ENCODE measurements around the gene CA6.

Gene CA6

DNA sequence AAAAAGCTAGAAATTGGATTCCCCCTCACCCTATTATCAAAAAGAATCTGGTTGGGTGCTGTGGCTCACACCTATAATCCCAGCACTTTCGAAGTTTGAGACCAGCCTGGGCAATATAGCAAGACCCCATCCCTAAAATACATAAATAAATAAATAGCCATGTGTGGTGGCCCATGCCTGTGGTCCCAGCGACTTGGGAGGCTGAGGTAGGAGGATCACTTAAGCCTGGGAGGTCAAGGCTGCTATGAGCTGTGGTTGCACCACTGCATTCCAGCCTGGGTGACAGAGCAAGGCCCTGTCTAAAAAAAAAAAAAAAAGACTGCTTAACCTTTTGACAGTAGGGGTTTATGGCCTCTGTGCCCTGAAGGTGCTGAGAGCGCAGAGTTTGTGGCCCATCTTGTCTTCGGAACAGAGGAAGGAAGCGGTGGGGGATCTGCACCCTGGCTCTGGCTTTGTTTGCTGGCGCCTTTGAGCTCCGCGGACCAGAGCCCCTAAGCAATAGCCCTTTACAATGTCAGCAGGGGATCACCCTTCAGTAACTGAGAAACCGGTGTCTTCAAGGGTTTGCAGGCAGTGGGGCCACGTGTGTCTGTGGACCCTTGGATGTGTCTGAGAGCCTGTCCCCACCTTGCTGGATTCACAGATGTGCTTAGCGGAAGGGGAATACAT is 58.5 kb downstream of the CA6 start:
- Histone ChIP-seq H3K9ac (ENCODE audit: low read length) (no peak overlapping the region), H3K4me3 (ENCODE audit: insufficient read depth, low read length, poor library complexity, severe bottlenecking) (no peak overlapping the region), H3K27ac (ENCODE audit: low read depth, low read length) (no peak overlapping the region), H3K79me2 (ENCODE audit: insufficient read depth, low read length) (no peaks in the 10 kb centered on the region), H2AFZ (ENCODE audit: low read depth, low read length, severe bottlenecking) (no peak overlapping the region), H3K27me3 (ENCODE audit: low read length) (no peaks in the 10 kb centered on the region), H3K36me3 (ENCODE audit: low read length) (no peaks in the 10 kb centered on the region), H4K20me1 (ENCODE audit: low read depth, low read length) (no peaks in the 10 kb centered on the region), H3K9me2 (replicated peaks; ENCODE audit: insufficient read depth, low read length) (no peaks in the 10 kb centered on the region), H3F3A (ENCODE audit: insufficient read depth) (no peaks in the 10 kb centered on the region), H3K9me3 (ENCODE audit: insufficient read depth, low read length) (no peaks in the 10 kb centered on the region), H3K4me2 (ENCODE audit: low read depth, low read length, poor library complexity, severe bottlenecking) (no peak overlapping the region)
- TF ChIP-seq, protein P1, sequence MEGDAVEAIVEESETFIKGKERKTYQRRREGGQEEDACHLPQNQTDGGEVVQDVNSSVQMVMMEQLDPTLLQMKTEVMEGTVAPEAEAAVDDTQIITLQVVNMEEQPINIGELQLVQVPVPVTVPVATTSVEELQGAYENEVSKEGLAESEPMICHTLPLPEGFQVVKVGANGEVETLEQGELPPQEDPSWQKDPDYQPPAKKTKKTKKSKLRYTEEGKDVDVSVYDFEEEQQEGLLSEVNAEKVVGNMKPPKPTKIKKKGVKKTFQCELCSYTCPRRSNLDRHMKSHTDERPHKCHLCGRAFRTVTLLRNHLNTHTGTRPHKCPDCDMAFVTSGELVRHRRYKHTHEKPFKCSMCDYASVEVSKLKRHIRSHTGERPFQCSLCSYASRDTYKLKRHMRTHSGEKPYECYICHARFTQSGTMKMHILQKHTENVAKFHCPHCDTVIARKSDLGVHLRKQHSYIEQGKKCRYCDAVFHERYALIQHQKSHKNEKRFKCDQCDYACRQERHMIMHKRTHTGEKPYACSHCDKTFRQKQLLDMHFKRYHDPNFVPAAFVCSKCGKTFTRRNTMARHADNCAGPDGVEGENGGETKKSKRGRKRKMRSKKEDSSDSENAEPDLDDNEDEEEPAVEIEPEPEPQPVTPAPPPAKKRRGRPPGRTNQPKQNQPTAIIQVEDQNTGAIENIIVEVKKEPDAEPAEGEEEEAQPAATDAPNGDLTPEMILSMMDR (IDR thresholded peaks at IDR 0.05; ENCODE audit: insufficient read depth, low read length, poor library complexity, severe bottlenecking): no peak
- no peak for TF ChIP-seq EZH2phosphoT487 (conservative IDR thresholded peaks at IDR 0.05; ENCODE audit: low read length)

DNA sequence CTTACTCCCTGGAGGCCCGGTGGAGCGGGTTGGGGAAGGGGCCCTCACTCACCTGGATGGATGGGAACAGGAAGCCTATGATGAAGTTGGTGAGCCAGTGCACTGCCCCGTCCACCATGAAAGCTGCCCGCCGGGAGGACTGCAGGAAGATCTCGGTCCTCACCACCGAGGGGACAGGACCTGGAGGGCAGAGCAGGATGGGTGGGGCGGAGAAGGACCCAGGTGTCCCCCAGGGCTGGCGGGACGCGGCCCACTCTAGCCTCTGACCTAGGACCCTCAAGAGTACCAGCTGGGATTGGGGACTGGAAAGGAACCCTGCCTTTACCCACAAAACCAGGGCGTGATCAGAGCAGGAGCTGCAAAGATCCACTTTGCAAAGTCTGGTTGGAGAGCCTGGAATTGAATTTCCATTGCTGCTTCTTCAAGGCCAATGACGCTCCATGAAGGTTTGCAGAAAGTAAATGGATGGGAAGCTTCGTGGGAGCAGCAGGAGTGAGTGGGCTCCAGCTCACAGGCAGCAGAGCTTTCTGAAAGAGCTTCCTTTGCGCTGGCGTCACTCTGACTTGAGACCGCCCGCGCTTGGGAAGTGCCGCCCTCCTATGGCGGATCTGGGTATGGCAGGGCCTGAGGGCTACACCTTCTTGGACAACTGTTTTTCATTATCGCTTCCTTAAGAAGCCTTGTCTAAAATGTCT is 59.2 kb downstream of the CA6 start:
- no peaks in the 10 kb centered on the region for H3K79me2 ChIP-seq (ENCODE audit: insufficient read depth, low read length)
- no peaks in the 10 kb centered on the region for H3K36me3 ChIP-seq (ENCODE audit: low read length)
- no peaks in the 10 kb centered on the region for H4K20me1 ChIP-seq (ENCODE audit: low read depth, low read length)
- no peak overlapping the region for H3K27ac ChIP-seq (ENCODE audit: low read depth, low read length)
- no peaks in the 10 kb centered on the region for H3K9me3 ChIP-seq (ENCODE audit: insufficient read depth, low read length)
- no peaks in the 10 kb centered on the region for H3K27me3 ChIP-seq (ENCODE audit: low read length)
- H3K4me2 ChIP-seq (ENCODE audit: low read depth, low read length, poor library complexity, severe bottlenecking): no peak overlapping the region
- TF ChIP-seq EZH2phosphoT487 (conservative IDR thresholded peaks at IDR 0.05; ENCODE audit: low read length): no peak
- TF ChIP-seq, protein P1 (IDR thresholded peaks at IDR 0.05; ENCODE audit: insufficient read depth, low read length, poor library complexity, severe bottlenecking): peak; percentile 58
- no peaks in the 10 kb centered on the region for H3F3A ChIP-seq (ENCODE audit: insufficient read depth)
- H3K9me2 ChIP-seq (replicated peaks; ENCODE audit: insufficient read depth, low read length): no peaks in the 10 kb centered on the region
- no peak overlapping the region for H3K4me3 ChIP-seq (ENCODE audit: insufficient read depth, low read length, poor library complexity, severe bottlenecking)
- no peak overlapping the region for H2AFZ ChIP-seq (ENCODE audit: low read depth, low read length, severe bottlenecking)
- H3K9ac ChIP-seq (ENCODE audit: low read length): no peak overlapping the region

DNA sequence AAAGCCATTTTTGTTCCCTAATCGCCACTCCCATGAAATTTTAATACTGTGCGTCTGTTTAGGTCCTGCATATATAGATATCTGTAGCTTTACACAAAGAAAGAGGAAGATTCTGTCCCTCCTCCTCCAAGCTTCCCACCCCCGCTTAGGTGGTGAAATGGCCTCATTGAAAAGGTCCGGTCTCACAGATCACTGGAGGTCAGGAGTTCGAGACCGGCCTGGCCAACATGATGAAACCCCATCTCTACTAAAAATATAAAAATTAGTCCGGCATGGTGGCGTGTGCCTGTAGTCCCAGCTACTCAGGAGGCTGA is 59.7 kb downstream of the CA6 start:
- H4K20me1 ChIP-seq (ENCODE audit: low read depth, low read length): no peaks in the 10 kb centered on the region
- no peak overlapping the region for H2AFZ ChIP-seq (ENCODE audit: low read depth, low read length, severe bottlenecking)
- H3K9me2 ChIP-seq (replicated peaks; ENCODE audit: insufficient read depth, low read length): no peaks in the 10 kb centered on the region
- H3F3A ChIP-seq (ENCODE audit: insufficient read depth): no peaks in the 10 kb centered on the region
- no peaks in the 10 kb centered on the region for H3K79me2 ChIP-seq (ENCODE audit: insufficient read depth, low read length)
- H3K4me2 ChIP-seq (ENCODE audit: low read depth, low read length, poor library complexity, severe bottlenecking): no peak overlapping the region
- no peaks in the 10 kb centered on the region for H3K36me3 ChIP-seq (ENCODE audit: low read length)
- no peak overlapping the region for H3K4me3 ChIP-seq (ENCODE audit: insufficient read depth, low read length, poor library complexity, severe bottlenecking)
- no peaks in the 10 kb centered on the region for H3K27me3 ChIP-seq (ENCODE audit: low read length)
- TF ChIP-seq EZH2phosphoT487 (conservative IDR thresholded peaks at IDR 0.05; ENCODE audit: low read length): no peak
- TF ChIP-seq, protein P1 (IDR thresholded peaks at IDR 0.05; ENCODE audit: insufficient read depth, low read length, poor library complexity, severe bottlenecking): no peak
- H3K9ac ChIP-seq (ENCODE audit: low read length): no peak overlapping the region
- H3K9me3 ChIP-seq (ENCODE audit: insufficient read depth, low read length): no peaks in the 10 kb centered on the region
- H3K27ac ChIP-seq (ENCODE audit: low read depth, low read length): no peak overlapping the region
